GM19193 (cell line): ENCODE measurements around the gene DSCAM.

Source experiments
- POLR2A ChIP-seq: IDR thresholded peaks from 4 replicates; pipeline ENCODE4 v1.6.1; 2011; ENCODE audit not compliant: insufficient read depth, insufficient read length; ENCODE audit errors: extremely low read depth

Gene DSCAM

GRCh38 chr21:40613546-40614030 lies 233.4 kb downstream of the DSCAM start:
- no peak for TF ChIP-seq POLR2A

GRCh38 chr21:40610345-40610744 lies 236.6 kb downstream of the DSCAM start:
- TF ChIP-seq POLR2A, result no peak

- TF ChIP-seq POLR2A, result no peak
These were observed 240.6 kb downstream of the DSCAM start for GRCh38 chr21:40606341-40606740.

GRCh38 chr21:40605094-40605493 lies 241.9 kb downstream of the DSCAM start:
- TF ChIP-seq POLR2A, result no peak

- TF ChIP-seq POLR2A, result no peak
These were observed 243.2 kb downstream of the DSCAM start for GRCh38 chr21:40603774-40604173.

- no peak for TF ChIP-seq POLR2A
These were observed 244.9 kb downstream of the DSCAM start for GRCh38 chr21:40602080-40602479.

GRCh38 chr21:40595806-40596205 lies 251.2 kb downstream of the DSCAM start:
- TF ChIP-seq POLR2A, result no peak

GRCh38 chr21:40587736-40588346 lies 259.1 kb downstream of the DSCAM start:
- no peak for TF ChIP-seq POLR2A

- TF ChIP-seq POLR2A, result no peak
These were observed 260.4 kb downstream of the DSCAM start for GRCh38 chr21:40586575-40586974.

- TF ChIP-seq POLR2A, result no peak
These were observed 269.5 kb downstream of the DSCAM start for GRCh38 chr21:40577285-40578043.

GRCh38 chr21:40575976-40576375 lies 271.0 kb downstream of the DSCAM start:
- no peak for TF ChIP-seq POLR2A

GRCh38 chr21:40569357-40569756 lies 277.6 kb downstream of the DSCAM start:
- no peak for TF ChIP-seq POLR2A

- TF ChIP-seq POLR2A, result no peak
These were observed 278.2 kb downstream of the DSCAM start for GRCh38 chr21:40568807-40569206.

GRCh38 chr21:40567501-40567900 lies 279.5 kb downstream of the DSCAM start:
- no peak for TF ChIP-seq POLR2A

- TF ChIP-seq POLR2A, result no peak
These were observed 280.5 kb downstream of the DSCAM start for GRCh38 chr21:40566486-40566885.

- no peak for TF ChIP-seq POLR2A
These were observed 282.6 kb downstream of the DSCAM start for GRCh38 chr21:40564318-40564717.
